GM12878 (cell line): ENCODE measurements around the gene LSM12. TPM values are rescaled to one million over a fixed set of nuclear protein-coding genes. Genes with fewer than 3 reads are reported as not detected.

Experiments used
- ATAC-seq: fragments of 200-7000 bp; cut with Tn5 transposase; 3 replicates; pipeline ENCODE4 v1.9.1; 2020; ENCODE audit warnings: mild to moderate bottlenecking, moderate library complexity
- BruUV-seq: library from RNA; stranded (reverse); fragments of 400-500 nt; replicated peaks from 2 replicates; lab custom pipeline; 2021; lab: Mats Ljungman, UMichigan
- CTCF ChIA-PET: fragments of 300-600 bp; sonication (Branson Sonifier 250); formaldehyde crosslinking; extraction: SDS; loops from one replicate; lab custom pipeline; 2021; ENCODE audit warnings: inconsistent platforms; lab: Yijun Ruan, JAX
- POLR2A ChIA-PET: fragments of 350-600 bp; formaldehyde crosslinking; extraction: SDS; loops from one replicate; lab custom pipeline; 2021; ENCODE audit warnings: inconsistent platforms; lab: Charles Lee
- RAD21 ChIA-PET: fragments of 300-600 bp; sonication (Branson Sonifier 250); formaldehyde crosslinking; loops from one replicate; lab custom pipeline; 2023; ENCODE audit warnings: antibody characterized with exemption; ENCODE audit not compliant: unreplicated experiment; lab: Charles Lee
- SMC1A ChIA-PET: fragments of 300-600 bp; sonication (Branson Sonifier 250); formaldehyde crosslinking; loops from one replicate; lab custom pipeline; 2023; ENCODE audit not compliant: unreplicated experiment, uncharacterized antibody; lab: Charles Lee
- DNase-seq: peaks from one replicate; pipeline ENCODE4 v3.0.0-alpha.2; 2011; ENCODE audit warnings: low read depth, low spot score
- FAIRE-seq: peaks from 3 replicates; lab custom pipeline; 2011; peaks lifted over from hg19 to GRCh38; lab: Jason Lieb, UNC
- H2AFZ ChIP-seq: 2 replicates; pipeline ENCODE4 v1.6.0; 2011; ENCODE audit warnings: low read depth, low read length, control low read depth; ENCODE audit not compliant: control insufficient read depth
- H3K27ac ChIP-seq: 2 replicates; pipeline ENCODE4 v1.5.1; 2011; ENCODE audit warnings: control low read depth; ENCODE audit not compliant: control insufficient read depth, insufficient read depth
- H3K27me3 ChIP-seq, 2 experiments: replicated peaks in 1 of 2; 2 replicates each; pipeline versions ENCODE4 v1.6.0 to v1.6.1; 2011; ENCODE audit warnings: low read length in 1 of 2; ENCODE audit not compliant: control insufficient read depth in 2 of 2, insufficient read depth in 2 of 2
- H3K36me3 ChIP-seq, 2 experiments: 2 replicates each; pipeline ENCODE4 v1.5.1; 2011; ENCODE audit warnings: low read length in 1 of 2; ENCODE audit not compliant: control insufficient read depth in 2 of 2, insufficient read depth in 2 of 2
- H3K4me1 ChIP-seq: 2 replicates; pipeline ENCODE4 v1.6.1; 2011; ENCODE audit warnings: mild to moderate bottlenecking, low read length, moderate library complexity, mixed read lengths; ENCODE audit not compliant: control insufficient read depth, insufficient read depth
- H3K4me2 ChIP-seq: 2 replicates; pipeline ENCODE4 v1.6.0; 2011; ENCODE audit warnings: control low read depth; ENCODE audit not compliant: control insufficient read depth, insufficient read depth
- H3K4me3 ChIP-seq: fragments of 200-600 bp; sonication (generic); 2 replicates; pipeline ENCODE4 v1.5.1; 2016
- H3K79me2 ChIP-seq: 2 replicates; pipeline ENCODE4 v1.6.0; 2011; ENCODE audit warnings: low read length; ENCODE audit not compliant: control insufficient read depth, insufficient read depth
- H3K9ac ChIP-seq: 2 replicates; pipeline ENCODE4 v1.8.0; 2011; ENCODE audit warnings: low read length, control low read depth, mixed read lengths; ENCODE audit not compliant: control insufficient read depth, insufficient read depth
- H3K9me3 ChIP-seq: replicated peaks from 3 replicates; pipeline ENCODE4 v1.5.1; 2011; ENCODE audit warnings: mild to moderate bottlenecking, low read length; ENCODE audit not compliant: control insufficient read depth, insufficient read depth
- H4K20me1 ChIP-seq: 2 replicates; pipeline ENCODE4 v1.6.0; 2011; ENCODE audit not compliant: control insufficient read depth, insufficient read depth
- BCL3 ChIP-seq: IDR thresholded peaks from 2 replicates; pipeline ENCODE4 v1.6.1; 2011; ENCODE audit warnings: borderline replicate concordance, low read depth, mild to moderate bottlenecking, moderate library complexity, low read length; ENCODE audit not compliant: insufficient read depth, poor library complexity, severe bottlenecking
- CBX3 ChIP-seq: fragments of 200-600 bp; sonication (generic); IDR thresholded peaks from 2 replicates; pipeline ENCODE4 v1.6.1; 2016; ENCODE audit warnings: low read depth, borderline replicate concordance
- CTCF ChIP-seq, 3 experiments: IDR thresholded peaks in 2 of 3; conservative IDR thresholded peaks in 1 of 3; 2 replicates each; pipeline ENCODE4 v1.5.1; 2011; ENCODE audit warnings: low read depth in 3 of 3, low read length in 3 of 3, mild to moderate bottlenecking in 3 of 3, control low read depth in 2 of 3, moderate library complexity in 2 of 3, inconsistent platforms in 1 of 3, mixed read lengths in 1 of 3; ENCODE audit not compliant: control insufficient read depth in 2 of 3, insufficient read depth in 1 of 3; ENCODE audit errors: extremely low read depth in 1 of 3
- CUX1 ChIP-seq: IDR thresholded peaks from 2 replicates; pipeline ENCODE4 v1.6.1; 2012; ENCODE audit warnings: improper control_type of control experiment, low read depth, low read length; ENCODE audit not compliant: insufficient replicate concordance
- HSF1 ChIP-seq: fragments of 150-350 bp; IDR thresholded peaks from 2 replicates; pipeline ENCODE4 v1.6.1; 2014; ENCODE audit warnings: mild to moderate bottlenecking, low read depth, low read length
- MTA2 ChIP-seq: fragments of 450-650 bp; IDR thresholded peaks from 2 replicates; pipeline ENCODE4 v1.6.1; 2016; ENCODE audit warnings: low read depth, mild to moderate bottlenecking, moderate library complexity
- NBN ChIP-seq: fragments of 450-650 bp; IDR thresholded peaks from 2 replicates; pipeline ENCODE4 v1.6.1; 2016
- PAX8 ChIP-seq: fragments of 450-650 bp; IDR thresholded peaks from 2 replicates; pipeline ENCODE4 v1.6.1; 2017; ENCODE audit warnings: mild to moderate bottlenecking, moderate library complexity
- SMAD5 ChIP-seq: IDR thresholded peaks from 2 replicates; pipeline ENCODE4 v1.6.1; 2016; ENCODE audit warnings: antibody characterized with exemption, low read depth
- TAF1 ChIP-seq: IDR thresholded peaks from 2 replicates; pipeline ENCODE4 v1.6.1; 2011; ENCODE audit warnings: mild to moderate bottlenecking, low read depth, low read length, borderline replicate concordance
- TARDBP ChIP-seq: IDR thresholded peaks from 2 replicates; pipeline ENCODE4 v1.6.1; 2016; ENCODE audit warnings: borderline replicate concordance
- WGBS: methylation state at CpG from one replicate; pipeline ENCODE4 v1.1.6; 2016; ENCODE audit warnings: low lambda C conversion rate; ENCODE audit not compliant: insufficient replicate concordance, insufficient coverage; ENCODE audit errors: missing lambda C conversion rate; 5-methylcytosine and 5-hydroxymethylcytosine counted together
- in situ Hi-C: fragments of 300-500 bp; cut with MboI; formaldehyde crosslinking; loops from 9 replicates; pipeline ENCODE4 v1.14.3; 2018; ENCODE audit warnings: mixed read lengths
- intact Hi-C: fragments of 100-400 bp; cut with micrococcal nuclease; formaldehyde crosslinking; loops from one replicate; pipeline ENCODE4 v1.14.2; 2022; ENCODE audit not compliant: unreplicated experiment
- polyA plus RNA-seq, 11 experiments: library from polyadenylated mRNA; depleted of rRNA in 4 of 11; unstranded in 6 of 11; stranded (reverse) in 5 of 11; fragments of >200 nt; fragmentation: Nextera tagmentation in 4 of 11; fragmentation: Illumina TruSeq in 1 of 11; extraction: Ambion mirVana in 4 of 11; extraction: Trizol in 1 of 11; gene quantifications; 1 replicate in 1 of 11; 2 replicates in 10 of 11; pipeline versions ENCODE4 v1.2.1 to v1.2.3, GENCODE V29; 2011 to 2016; ENCODE audit warnings: inconsistent platforms in 2 of 11, missing spikeins in 2 of 11, low read depth in 1 of 11
- total RNA-seq, 4 experiments: library from RNA; depleted of rRNA in 3 of 4; stranded (reverse); fragments of >200 nt in 3 of 4; fragmentation: Illumina TruSeq in 1 of 4; extraction: Trizol in 1 of 4; gene quantifications; 2 replicates each; pipeline versions ENCODE4 v1.2.1 to v1.2.3, GENCODE V29; 2013 to 2021

Gene LSM12
- total and polyA plus RNA-seq, 10 of the 15 experiments (the other 5 are each of a cell fraction or from before 2014, with no cell fraction given), result 51.1 to 206 (median 70.8) TPM

- TF ChIP-seq SMAD5 (no peak), TAF1 (no peak), CTCF (IDR thresholded peaks at IDR 0.05 in 2 of 3, conservative IDR thresholded peaks at IDR 0.05 in 1 of 3; ENCODE audit: control insufficient read depth in 2 of 3, extremely low read depth in 1 of 3, insufficient read depth in 1 of 3, low read depth in 3 of 3, low read length in 3 of 3) (no peak)
- TF ChIP-seq, all 136 proteins: peak for 0
Observed at GRCh38 chr17:44074911-44075285, 8.4 kb upstream of the LSM12 start (continued).

- ChIA-PET SMC1A (no interaction called here), RAD21 (interaction anchor here (0.6 kb wide), 1 partner anchor 130 kb away, joined by 3 read pairs; no protein-coding TSS in a partner anchor), POLR2A (interaction anchor here (0.5 kb wide), 1 partner anchor 112 kb away, joined by 5 read pairs; no protein-coding TSS in a partner anchor), CTCF (interaction anchor here (1.0 to 1.5 kb wide), 5 partner anchors 11 to 49 kb away, joined by 3 to 5 read pairs (median 4); partner anchors contain the start of gene HDAC5)
- WGBS, result 86% methylated on average over 9 of the region's 9 CpGs
- H4K20me1 ChIP-seq, result no peaks in the 10 kb centered on the region
- DNase-seq (no peak), FAIRE-seq (no peak), ATAC-seq (no peak)
- intact Hi-C loops (loop anchor here (5.0 kb wide), 1 partner anchor 38 kb away; no protein-coding TSS in a partner anchor), in situ Hi-C loops (no loop called here)
- no peak overlapping the region for H3K27ac ChIP-seq
- H3K36me3 ChIP-seq, result peaks cover 10% of the 10 kb centered on the region in 2 experiments; a peak in 3 of 4 replicates
- H3K79me2 ChIP-seq, result peaks cover 14% of the 10 kb centered on the region
- no peak overlapping the region for H3K4me2 ChIP-seq
- no peaks in the 10 kb centered on the region for H3K9me3 ChIP-seq
- BruUV-seq, result no TSS peak
- H3K27me3 ChIP-seq, result no peaks in the 10 kb centered on the region
- 0 out of 2 replicates have a peak, but pooled peaks cover 3% of the 10 kb centered on the region for H3K4me1 ChIP-seq
- no peak overlapping the region for H2AFZ ChIP-seq
- no peak overlapping the region for H3K9ac ChIP-seq
- H3K4me3 ChIP-seq, result no peak overlapping the region
- TF ChIP-seq PAX8, result no peak
- no peak for TF ChIP-seq NBN
- TF ChIP-seq CUX1, result no peak
- TF ChIP-seq CBX3, result no peak
- no peak for TF ChIP-seq TARDBP
- TF ChIP-seq MTA2, result no peak
- no peak for TF ChIP-seq BCL3
- TF ChIP-seq HSF1, result no peak
Observed at GRCh38 chr17:44074231-44074910, 7.9 kb upstream of the LSM12 start.
